BLaER1 treated with 17β-estradiol and CSF1 and Interleukin-3, amounts not matched to agents 10 nM and 100 nM (cell line): Measurements from ENCODE around the gene CDRT15.

Source experiments
- H3K27ac ChIP-seq, 11 experiments: shearing (Covaris generic); formaldehyde crosslinking; 2 replicates each; pipeline ENCODE4 v1.8.1; 2022
- H3K27me3 ChIP-seq, 11 experiments: shearing (Covaris generic); formaldehyde crosslinking; 2 replicates each; pipeline ENCODE4 v1.8.1; 2022
- H3K36me3 ChIP-seq, 11 experiments: shearing (Covaris generic); formaldehyde crosslinking; 2 replicates each; pipeline ENCODE4 v1.8.1; 2022
- H3K4me1 ChIP-seq, 10 experiments: shearing (Covaris generic); formaldehyde crosslinking; 2 replicates each; pipeline ENCODE4 v1.8.1; 2022
- H3K4me2 ChIP-seq, 11 experiments: shearing (Covaris generic); formaldehyde crosslinking; 2 replicates each; pipeline ENCODE4 v1.8.1; 2022
- H3K4me3 ChIP-seq, 10 experiments: shearing (Covaris generic); formaldehyde crosslinking; 2 replicates each; pipeline ENCODE4 v1.8.1; 2022
- H3K9ac ChIP-seq, 11 experiments: shearing (Covaris generic); formaldehyde crosslinking; 2 replicates each; pipeline ENCODE4 v1.8.1; 2022
- H3K9me3 ChIP-seq, 11 experiments: shearing (Covaris generic); formaldehyde crosslinking; replicated peaks in 1 of 11; 2 replicates each; pipeline ENCODE4 v1.8.1; 2022
- H4K20me1 ChIP-seq, 11 experiments: shearing (Covaris generic); formaldehyde crosslinking; 2 replicates each; pipeline ENCODE4 v1.8.1; 2022
- Cebpa-rat ChIP-seq, 11 experiments: shearing (Covaris generic); IDR thresholded peaks; 2 replicates each; pipeline ENCODE4 v1.8.1; 2022

The CDRT15 gene

DNA sequence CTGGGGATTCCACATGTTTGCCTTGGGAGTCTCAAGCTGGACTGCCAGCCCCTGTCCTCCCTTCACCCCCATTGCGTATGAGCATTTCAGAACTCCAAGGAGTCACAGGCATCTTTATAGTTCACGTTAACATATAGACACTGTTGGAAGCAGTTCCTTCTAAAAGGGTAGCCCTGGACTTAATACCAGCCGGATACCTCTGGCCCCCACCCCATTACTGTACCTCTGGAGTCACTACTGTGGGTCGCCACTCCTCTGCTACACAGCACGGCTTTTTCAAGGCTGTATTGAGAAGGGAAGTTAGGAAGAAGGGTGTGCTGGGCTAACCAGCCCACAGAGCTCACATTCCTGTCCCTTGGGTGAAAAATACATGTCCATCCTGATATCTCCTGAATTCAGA is 28.9 kb downstream of the CDRT15 start:
- H3K9me3 ChIP-seq = peaks cover 8 to 22% (median 13%) of the 10 kb centered on the region in 11 experiments
- no peaks in the 10 kb centered on the region for H3K4me1 ChIP-seq
- H4K20me1 ChIP-seq = peaks cover 0 to 50% (median 28%) of the 10 kb centered on the region in 11 experiments; a peak in 15 of 22 replicates
- no peak overlapping the region for H3K4me3 ChIP-seq
- peaks cover 40 to 86% (median 66%) of the 10 kb centered on the region in 11 experiments for H3K36me3 ChIP-seq
- no peak for TF ChIP-seq Cebpa-rat (IDR thresholded peaks at IDR 0.05)
- no peak overlapping the region for H3K4me2 ChIP-seq
- H3K9ac ChIP-seq = no peak overlapping the region
- no peaks in the 10 kb centered on the region for H3K27me3 ChIP-seq
- H3K27ac ChIP-seq = no peak overlapping the region

DNA sequence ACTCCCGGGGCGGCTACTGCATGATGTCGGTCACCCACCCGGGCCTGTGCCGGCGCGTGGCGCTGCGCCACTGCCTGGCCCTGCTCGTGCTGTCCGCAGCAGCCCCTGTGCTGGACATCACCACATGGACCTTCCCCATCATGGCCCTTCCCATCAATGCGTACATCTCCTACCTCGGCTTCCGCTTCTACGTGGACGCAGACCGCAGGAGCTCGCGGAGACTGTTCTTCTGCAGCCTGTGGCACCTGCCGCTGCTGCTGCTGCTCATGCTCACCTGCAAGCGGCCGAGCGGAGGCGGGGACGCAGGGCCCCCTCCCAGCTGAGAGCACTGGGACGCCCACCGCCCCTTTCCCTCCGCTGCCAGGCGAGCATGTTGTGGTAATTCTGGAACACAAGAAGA is 29.8 kb downstream of the CDRT15 start:
- Histone ChIP-seq H4K20me1 (peaks cover 0 to 57% (median 30%) of the 10 kb centered on the region in 11 experiments; a peak in 15 of 22 replicates), H3K4me1 (no peaks in the 10 kb centered on the region), H3K4me3 (no peak overlapping the region), H3K36me3 (peaks cover 39 to 85% (median 65%) of the 10 kb centered on the region in 11 experiments), H3K27me3 (no peaks in the 10 kb centered on the region), H3K9ac (no peak overlapping the region), H3K4me2 (no peak overlapping the region), H3K27ac (no peak overlapping the region), H3K9me3 (peaks cover 6 to 19% (median 11%) of the 10 kb centered on the region in 11 experiments)
- no peak for TF ChIP-seq Cebpa-rat (IDR thresholded peaks at IDR 0.05)

DNA sequence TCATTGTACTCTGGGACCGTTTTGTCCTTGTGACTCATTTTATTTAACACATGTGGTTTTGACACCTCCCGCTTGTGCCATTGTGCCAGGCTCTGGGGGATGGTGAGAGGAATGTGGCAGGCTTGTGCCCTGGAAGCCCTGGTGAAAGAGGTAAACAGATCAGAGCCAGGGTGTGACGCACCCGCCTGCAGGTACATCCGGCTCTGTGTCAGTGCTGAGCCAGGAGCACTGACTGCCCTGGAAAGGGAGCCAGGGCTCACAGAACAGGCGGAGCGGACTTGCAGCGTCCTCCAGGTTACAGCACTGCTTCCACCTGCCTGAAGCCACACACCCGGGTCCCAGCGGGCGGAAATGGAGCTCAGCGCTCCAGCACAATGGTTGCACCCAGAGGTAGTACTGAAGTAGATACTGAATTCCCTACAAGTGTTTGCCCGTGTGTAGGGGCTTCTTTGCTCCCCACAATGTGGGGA is 30.6 kb downstream of the CDRT15 start:
- Histone ChIP-seq H4K20me1 (peaks cover 0 to 66% (median 35%) of the 10 kb centered on the region in 11 experiments; a peak in 15 of 22 replicates), H3K27ac (no peak overlapping the region), H3K4me2 (no peak overlapping the region), H3K4me1 (no peaks in the 10 kb centered on the region; a peak in 2 of 20 replicates), H3K36me3 (peaks cover 35 to 77% (median 58%) of the 10 kb centered on the region in 11 experiments), H3K27me3 (no peaks in the 10 kb centered on the region), H3K9ac (no peak overlapping the region), H3K4me3 (no peak overlapping the region), H3K9me3 (peaks cover 0 to 11% (median 2%) of the 10 kb centered on the region in 11 experiments; a peak in 9 of 22 replicates)
- TF ChIP-seq Cebpa-rat (IDR thresholded peaks at IDR 0.05) = no peak

DNA sequence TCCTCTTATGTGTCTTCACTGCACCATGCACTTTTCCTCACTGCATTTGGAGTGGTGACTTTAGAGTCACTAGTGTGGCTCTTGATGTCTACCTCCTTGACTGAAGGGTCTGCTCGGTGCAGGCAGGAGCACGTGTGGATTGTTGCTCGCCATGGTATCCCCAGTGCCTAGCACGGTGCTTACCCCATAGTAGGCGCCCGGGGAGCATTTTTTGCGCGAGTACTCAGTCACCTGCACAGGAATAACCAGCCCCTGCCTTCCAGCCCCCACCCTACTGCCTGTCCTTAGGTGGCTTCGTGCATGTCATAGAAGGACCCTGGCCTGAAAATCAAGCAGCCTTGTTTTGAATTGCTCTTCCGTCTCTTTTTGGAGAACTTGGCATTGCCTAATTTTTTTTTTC is 31.3 kb downstream of the CDRT15 start:
- Histone ChIP-seq H3K36me3 (peaks cover 35 to 74% (median 56%) of the 10 kb centered on the region in 11 experiments), H3K4me2 (no peak overlapping the region), H3K27ac (no peak overlapping the region), H3K27me3 (no peaks in the 10 kb centered on the region), H3K9ac (no peak overlapping the region), H3K4me1 (no peaks in the 10 kb centered on the region; a peak in 2 of 20 replicates), H3K4me3 (no peak overlapping the region), H3K9me3 (peaks cover 0 to 5% (median 0%) of the 10 kb centered on the region in 11 experiments; a peak in 2 of 22 replicates), H4K20me1 (peaks cover 0 to 72% (median 40%) of the 10 kb centered on the region in 11 experiments; a peak in 17 of 22 replicates)
- no peak for TF ChIP-seq Cebpa-rat (IDR thresholded peaks at IDR 0.05)

DNA sequence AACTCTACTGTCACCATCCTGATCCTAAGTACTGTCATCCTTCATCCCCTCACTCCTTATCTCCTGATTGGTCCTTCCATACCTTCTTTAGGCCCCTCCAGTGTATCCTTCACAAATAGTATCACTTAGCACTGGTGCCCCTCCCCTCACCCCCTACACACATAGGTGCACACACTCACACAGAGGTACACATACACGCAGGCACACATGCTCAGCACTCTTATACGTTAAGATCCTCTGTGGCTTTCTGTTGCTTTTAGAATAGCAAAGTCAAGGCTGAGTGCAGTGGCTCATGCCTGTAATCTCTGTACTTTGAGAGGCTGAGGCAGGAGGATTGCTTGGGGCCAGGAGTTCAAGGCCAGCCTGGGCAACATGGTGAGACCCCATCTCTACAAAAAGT is 32.1 kb downstream of the CDRT15 start:
- no peak for TF ChIP-seq Cebpa-rat (IDR thresholded peaks at IDR 0.05)
- Histone ChIP-seq H4K20me1 (peaks cover 0 to 80% (median 48%) of the 10 kb centered on the region in 11 experiments; a peak in 17 of 22 replicates), H3K4me1 (no peaks in the 10 kb centered on the region; a peak in 2 of 20 replicates), H3K36me3 (peaks cover 30 to 74% (median 60%) of the 10 kb centered on the region in 11 experiments), H3K27ac (no peak overlapping the region), H3K9ac (no peak overlapping the region), H3K27me3 (no peaks in the 10 kb centered on the region), H3K4me3 (no peak overlapping the region), H3K9me3 (no peaks in the 10 kb centered on the region), H3K4me2 (no peak overlapping the region)

DNA sequence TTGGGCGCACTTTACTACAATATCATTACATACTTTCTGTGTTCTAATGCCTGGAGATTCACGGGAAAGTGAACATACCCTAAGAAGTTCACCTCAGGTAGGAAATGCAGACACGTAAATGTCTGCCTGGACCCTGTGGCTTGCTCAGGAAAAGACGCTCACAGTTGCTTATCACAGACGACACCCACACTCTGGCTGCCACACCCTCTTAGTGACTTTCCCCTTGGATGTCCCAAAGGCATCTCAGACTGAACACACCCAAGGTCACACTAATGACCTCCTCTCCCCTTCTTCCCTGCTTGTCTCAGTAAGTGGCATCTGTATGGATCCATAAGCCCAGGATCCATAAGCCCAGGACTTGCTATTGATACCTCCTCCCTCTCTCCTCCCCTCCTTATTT is 32.6 kb downstream of the CDRT15 start:
- H3K27ac ChIP-seq = no peak overlapping the region
- H4K20me1 ChIP-seq = peaks cover 0 to 85% (median 51%) of the 10 kb centered on the region in 11 experiments; a peak in 17 of 22 replicates
- H3K36me3 ChIP-seq = peaks cover 29 to 74% (median 57%) of the 10 kb centered on the region in 11 experiments
- TF ChIP-seq Cebpa-rat (IDR thresholded peaks at IDR 0.05) = no peak
- H3K4me1 ChIP-seq = no peaks in the 10 kb centered on the region; a peak in 2 of 20 replicates
- no peaks in the 10 kb centered on the region for H3K27me3 ChIP-seq
- H3K9ac ChIP-seq = no peak overlapping the region
- no peak overlapping the region for H3K4me2 ChIP-seq
- H3K9me3 ChIP-seq = no peaks in the 10 kb centered on the region
- H3K4me3 ChIP-seq = no peak overlapping the region

DNA sequence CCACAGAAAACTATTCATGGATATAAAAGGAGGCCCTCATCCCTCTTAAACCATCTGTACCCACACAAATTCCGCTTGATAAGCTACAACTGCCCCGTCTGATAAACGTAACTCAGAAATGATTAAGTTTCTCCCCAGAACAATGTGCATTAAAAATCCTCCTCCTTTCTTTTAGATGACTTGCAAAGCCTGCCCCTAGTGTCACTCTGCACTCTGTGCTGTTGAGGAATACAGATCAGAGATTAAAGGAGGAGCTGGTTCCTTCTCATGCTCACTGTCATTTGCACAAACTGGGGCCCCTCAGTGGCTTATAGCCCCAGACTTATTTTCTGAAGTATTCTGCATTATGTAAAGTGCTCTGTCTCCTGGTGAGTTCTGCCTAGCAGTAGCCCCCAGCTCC is 33.3 kb downstream of the CDRT15 start:
- Histone ChIP-seq H3K27me3 (peaks cover 0 to under 1% (median 0%) of the 10 kb centered on the region in 11 experiments; a peak in 1 of 22 replicates), H3K4me2 (no peak overlapping the region), H3K9me3 (no peaks in the 10 kb centered on the region), H3K9ac (no peak overlapping the region), H3K36me3 (peaks cover 33 to 72% (median 60%) of the 10 kb centered on the region in 11 experiments), H4K20me1 (peaks cover 0 to 90% (median 54%) of the 10 kb centered on the region in 11 experiments; a peak in 17 of 22 replicates), H3K27ac (no peak overlapping the region), H3K4me1 (no peaks in the 10 kb centered on the region; a peak in 2 of 20 replicates), H3K4me3 (no peak overlapping the region)
- no peak for TF ChIP-seq Cebpa-rat (IDR thresholded peaks at IDR 0.05)

DNA sequence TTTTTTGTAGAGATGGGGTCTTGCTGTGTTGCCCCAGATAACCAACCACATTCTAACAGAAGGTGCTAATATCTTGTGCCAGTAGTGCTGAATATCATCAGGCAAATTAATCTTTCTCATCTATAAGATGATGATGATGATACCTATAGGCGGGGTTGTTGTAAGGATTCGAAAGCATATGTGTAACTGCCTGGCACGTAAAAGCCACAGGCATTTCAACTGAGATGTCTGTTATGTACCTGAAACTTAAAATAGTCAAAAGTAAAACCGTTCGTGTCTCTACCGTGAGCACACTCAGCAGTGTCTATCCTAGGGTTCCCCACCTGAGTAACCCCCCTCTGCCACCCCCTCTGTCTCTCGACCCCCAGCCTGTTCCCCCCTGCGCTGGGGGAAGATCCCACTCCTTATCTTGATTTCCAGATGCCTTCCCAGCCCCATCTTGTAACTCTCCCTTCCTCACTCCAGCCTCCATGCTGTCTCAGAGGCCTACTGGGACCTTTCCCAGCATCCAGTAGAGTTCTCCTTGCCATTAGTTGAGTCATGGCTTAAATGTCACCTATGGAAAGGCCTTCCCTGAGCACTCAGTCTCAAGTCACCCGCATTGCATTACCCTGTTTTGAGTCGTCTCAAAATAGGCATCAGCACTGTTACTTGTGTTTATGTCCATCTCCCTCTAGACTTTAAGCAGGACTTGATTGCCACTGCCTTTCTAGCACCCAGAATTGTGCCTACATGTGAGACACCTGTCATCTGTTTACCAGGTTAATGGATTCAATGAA is 34.1 kb downstream of the CDRT15 start:
- peaks cover 27 to 72% (median 60%) of the 10 kb centered on the region in 11 experiments for H3K36me3 ChIP-seq
- H3K9me3 ChIP-seq = no peaks in the 10 kb centered on the region
- no peak overlapping the region for H3K27ac ChIP-seq
- TF ChIP-seq Cebpa-rat (IDR thresholded peaks at IDR 0.05) = no peak
- H3K4me2 ChIP-seq = no peak overlapping the region
- H3K4me1 ChIP-seq = peaks cover 0 to 4% (median 0%) of the 10 kb centered on the region in 10 experiments; a peak in 6 of 20 replicates
- no peak overlapping the region for H3K9ac ChIP-seq
- peaks cover 0 to 94% (median 62%) of the 10 kb centered on the region in 11 experiments; a peak in 18 of 22 replicates for H4K20me1 ChIP-seq
- H3K4me3 ChIP-seq = no peak overlapping the region
- peaks cover 0 to 6% (median 0%) of the 10 kb centered on the region in 11 experiments; a peak in 4 of 22 replicates for H3K27me3 ChIP-seq

DNA sequence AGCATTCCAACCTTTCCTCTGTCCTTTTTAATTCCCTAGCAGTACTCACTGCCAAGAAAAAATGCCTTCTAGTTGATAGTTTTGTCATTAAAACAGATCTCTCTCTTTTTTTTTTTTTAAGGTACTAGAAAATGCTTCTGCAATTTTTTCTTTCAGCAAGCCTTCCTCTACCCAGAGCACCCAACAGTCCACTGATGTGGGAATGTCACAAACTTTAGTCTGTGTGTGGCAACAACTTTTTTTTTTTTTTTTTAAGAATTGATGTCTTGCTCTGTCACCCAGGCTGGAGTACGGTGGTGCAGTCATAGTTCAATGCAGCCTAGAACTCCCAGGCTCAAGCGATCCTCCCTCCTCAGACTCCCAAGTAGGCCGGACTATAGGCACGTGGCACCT is 34.7 kb downstream of the CDRT15 start:
- Histone ChIP-seq H3K4me2 (no peak overlapping the region), H3K36me3 (peaks cover 22 to 68% (median 59%) of the 10 kb centered on the region in 11 experiments), H3K9ac (no peak overlapping the region), H3K4me3 (no peak overlapping the region), H3K27me3 (peaks cover 0 to 12% (median 0%) of the 10 kb centered on the region in 11 experiments; a peak in 6 of 22 replicates), H3K9me3 (no peaks in the 10 kb centered on the region), H3K27ac (no peak overlapping the region), H4K20me1 (peaks cover 0 to 96% (median 68%) of the 10 kb centered on the region in 11 experiments; a peak in 18 of 22 replicates), H3K4me1 (peaks cover 0 to 10% (median under 1%) of the 10 kb centered on the region in 10 experiments; a peak in 11 of 20 replicates)
- TF ChIP-seq Cebpa-rat (IDR thresholded peaks at IDR 0.05) = no peak
